SK-N-SH treated with all-trans-retinoic acid at 6 μM for 48 hours (cell line): ENCODE data around the gene ACTR5.

Experiments
- ESRRG ChIP-seq: fragments of 250-450 bp; sonication (Bioruptor Pico); IDR thresholded peaks from 2 replicates; pipeline ENCODE4 v1.6.1; 2021; ENCODE audit warnings: mild to moderate bottlenecking
- OSR1 ChIP-seq: fragments of 250-450 bp; sonication (Bioruptor Pico); IDR thresholded peaks from 2 replicates; pipeline ENCODE4 v1.8.0; 2022; ENCODE audit warnings: moderate library complexity, mild to moderate bottlenecking, inconsistent platforms
- PATZ1 ChIP-seq: fragments of 250-450 bp; sonication (Bioruptor Pico); IDR thresholded peaks from 2 replicates; pipeline ENCODE4 v1.8.0; 2020; ENCODE audit warnings: mild to moderate bottlenecking, moderate library complexity, borderline replicate concordance
- POU6F1 ChIP-seq: fragments of 250-450 bp; sonication (Bioruptor Pico); IDR thresholded peaks from 2 replicates; pipeline ENCODE4 v1.8.0; 2021; ENCODE audit warnings: low read depth, mild to moderate bottlenecking, moderate library complexity, borderline replicate concordance
- RARB ChIP-seq: fragments of 250-450 bp; sonication (Bioruptor Pico); IDR thresholded peaks from 2 replicates; pipeline ENCODE4 v1.8.0; 2021; ENCODE audit warnings: mild to moderate bottlenecking, moderate library complexity

DNA sequence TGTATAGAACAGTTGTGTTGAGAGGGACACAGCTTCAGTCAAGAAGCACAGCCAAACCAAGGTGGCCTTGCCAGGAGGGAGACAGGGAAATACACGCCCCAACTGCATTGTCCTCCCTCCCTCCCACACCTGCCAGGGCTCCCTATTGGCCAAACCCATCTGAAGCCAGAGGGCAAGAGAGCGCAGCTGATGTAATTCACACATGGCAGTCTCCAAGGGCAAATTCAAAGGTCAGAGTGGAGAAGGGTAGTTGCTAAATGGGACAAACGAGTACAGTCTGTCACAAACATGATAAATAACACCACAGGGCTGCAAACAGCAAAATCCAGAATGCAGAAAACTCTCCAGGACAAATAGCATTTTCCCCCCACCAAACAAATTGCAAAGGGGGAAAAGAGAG, 34.0 kb downstream of the ACTR5 start:
- TF ChIP-seq PATZ1: no peak
- no peak for TF ChIP-seq ESRRG (CRISPR knock-in tag)
- no peak for TF ChIP-seq POU6F1 (CRISPR knock-in tag)
- TF ChIP-seq OSR1 (CRISPR knock-in tag): no peak
- TF ChIP-seq RARB: no peak
